Measurements from ENCODE around the gene LRRN2.

LRRN2 gene

GRCh38 chr1:204684571-204685235 is 835 bp downstream of the LRRN2 start:
- no peak; the same call in 2 of the 3 replicates for ATAC-seq
- TF ChIP-seq ZFP3 (CRISPR knock-in tag; IDR thresholded peaks at IDR 0.05) (no peak), TSHZ2 (CRISPR knock-in tag; IDR thresholded peaks at IDR 0.05) (no peak), ZC3H10 (CRISPR knock-in tag; IDR thresholded peaks at IDR 0.05) (no peak), CSRNP3 (CRISPR knock-in tag; IDR thresholded peaks at IDR 0.05) (no peak), ESRRG (CRISPR knock-in tag; IDR thresholded peaks at IDR 0.05) (no peak), ARNTL (CRISPR knock-in tag; IDR thresholded peaks at IDR 0.05; ENCODE audit: borderline replicate concordance, low read depth) (no peak), SNAI2 (CRISPR knock-in tag; IDR thresholded peaks at IDR 0.05) (no peak), ZNF70 (CRISPR knock-in tag; IDR thresholded peaks at IDR 0.05) (no peak), ZNF565 (CRISPR knock-in tag; conservative IDR thresholded peaks at IDR 0.05; ENCODE audit: low read depth) (no peak), TCF4 (CRISPR knock-in tag; IDR thresholded peaks at IDR 0.05; ENCODE audit: borderline replicate concordance) (no peak), PATZ1 (CRISPR knock-in tag; IDR thresholded peaks at IDR 0.05; ENCODE audit: borderline replicate concordance) (no peak)

DNA sequence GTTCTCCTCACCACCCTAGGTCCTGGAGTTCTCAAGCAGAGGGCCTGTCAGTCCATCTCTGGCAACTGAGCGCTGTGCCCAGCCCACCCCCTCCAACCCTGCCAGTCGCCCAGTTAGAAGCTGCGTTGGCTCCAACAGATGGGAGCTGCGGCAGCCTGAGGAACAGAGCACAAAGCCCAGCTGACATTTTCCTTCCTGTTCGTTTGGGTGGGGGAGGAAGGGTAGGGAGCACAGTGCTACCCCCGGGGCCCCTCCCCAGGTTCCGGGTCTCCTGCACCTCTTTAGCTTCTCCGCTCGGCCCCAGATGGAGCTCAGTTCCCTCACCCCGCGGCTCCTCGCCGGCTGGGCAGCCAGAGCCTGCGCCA is 1.4 kb downstream of the LRRN2 start:
- ATAC-seq = no peak
- TF ChIP-seq PATZ1 (CRISPR knock-in tag; IDR thresholded peaks at IDR 0.05; ENCODE audit: borderline replicate concordance) = no peak
- no peak for TF ChIP-seq CSDC2 (CRISPR knock-in tag; IDR thresholded peaks at IDR 0.05)
- TF ChIP-seq ZFP30 (CRISPR knock-in tag; IDR thresholded peaks at IDR 0.05) = no peak
- TF ChIP-seq CSRNP3 (CRISPR knock-in tag; IDR thresholded peaks at IDR 0.05) = no peak
- TF ChIP-seq ZNF565 (CRISPR knock-in tag; conservative IDR thresholded peaks at IDR 0.05; ENCODE audit: low read depth) = no peak
- TF ChIP-seq PPARA (CRISPR knock-in tag; IDR thresholded peaks at IDR 0.05; ENCODE audit: borderline replicate concordance) = no peak
- TF ChIP-seq TOX (CRISPR knock-in tag; IDR thresholded peaks at IDR 0.05; ENCODE audit: borderline replicate concordance) = no peak
- TF ChIP-seq ZFP3 (CRISPR knock-in tag; IDR thresholded peaks at IDR 0.05) = no peak

DNA sequence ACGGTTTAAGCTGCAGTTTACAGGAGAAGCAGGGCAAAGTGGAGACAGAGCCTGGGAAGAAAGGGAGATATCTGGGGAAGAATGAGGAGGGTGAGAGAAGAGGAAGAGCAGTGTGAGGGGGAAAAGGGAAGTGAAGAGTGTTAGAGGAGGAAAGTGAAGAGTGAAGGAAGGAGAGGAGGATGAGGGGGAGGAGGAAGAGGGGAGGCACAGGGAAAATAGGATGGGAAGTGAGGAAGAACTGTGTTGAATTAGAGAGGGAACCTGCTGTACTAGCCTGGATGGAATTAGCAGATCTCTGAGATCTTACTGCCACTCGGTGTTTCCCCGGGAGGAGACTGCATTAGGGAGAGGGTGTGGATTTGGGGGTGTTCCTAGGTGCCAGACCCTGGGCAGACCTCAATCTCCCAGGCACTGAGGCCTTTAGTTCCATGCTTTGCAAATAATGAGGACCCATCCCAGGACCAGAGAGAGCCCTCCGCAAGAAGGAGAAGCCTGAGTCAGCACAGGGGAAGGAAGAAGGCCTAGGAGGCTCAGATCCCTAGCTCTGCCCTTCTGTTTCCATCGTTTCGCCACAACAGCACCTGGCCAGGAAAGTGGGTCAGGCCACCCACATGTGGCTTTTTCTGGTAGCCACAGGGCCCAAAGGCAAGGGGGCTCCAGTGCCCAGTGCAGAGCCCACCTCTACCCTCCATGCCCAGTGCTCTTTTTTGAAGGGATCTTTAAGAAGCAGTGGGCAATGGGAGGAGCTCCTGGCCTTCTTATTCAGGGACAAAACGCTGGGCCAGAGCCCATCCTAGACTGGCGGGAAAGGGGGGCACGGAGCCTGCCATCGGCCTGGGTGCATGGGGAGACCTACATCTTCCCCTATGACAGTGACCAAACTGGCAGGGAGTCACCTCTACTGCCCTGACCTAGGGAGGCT is 2.0 kb downstream of the LRRN2 start:
- TF ChIP-seq GLIS3 (CRISPR knock-in tag; IDR thresholded peaks at IDR 0.05) = no peak
- TF ChIP-seq TOX (CRISPR knock-in tag; IDR thresholded peaks at IDR 0.05; ENCODE audit: borderline replicate concordance) = no peak
- TF ChIP-seq SNAI2 (CRISPR knock-in tag; IDR thresholded peaks at IDR 0.05) = no peak
- TF ChIP-seq ZNF8 (CRISPR knock-in tag; IDR thresholded peaks at IDR 0.05) = no peak
- no peak for TF ChIP-seq RARB (CRISPR knock-in tag; IDR thresholded peaks at IDR 0.05)
- no peak for TF ChIP-seq ARNTL (CRISPR knock-in tag; IDR thresholded peaks at IDR 0.05; ENCODE audit: borderline replicate concordance, low read depth)
- no peak for TF ChIP-seq CREB5 (CRISPR knock-in tag; IDR thresholded peaks at IDR 0.05; ENCODE audit: low read depth)
- no peak for TF ChIP-seq PPARA (CRISPR knock-in tag; IDR thresholded peaks at IDR 0.05; ENCODE audit: borderline replicate concordance)
- TF ChIP-seq ZFP30 (CRISPR knock-in tag; IDR thresholded peaks at IDR 0.05) = no peak
- TF ChIP-seq ZNF565 (CRISPR knock-in tag; conservative IDR thresholded peaks at IDR 0.05; ENCODE audit: low read depth) = no peak
- TF ChIP-seq, protein P1, sequence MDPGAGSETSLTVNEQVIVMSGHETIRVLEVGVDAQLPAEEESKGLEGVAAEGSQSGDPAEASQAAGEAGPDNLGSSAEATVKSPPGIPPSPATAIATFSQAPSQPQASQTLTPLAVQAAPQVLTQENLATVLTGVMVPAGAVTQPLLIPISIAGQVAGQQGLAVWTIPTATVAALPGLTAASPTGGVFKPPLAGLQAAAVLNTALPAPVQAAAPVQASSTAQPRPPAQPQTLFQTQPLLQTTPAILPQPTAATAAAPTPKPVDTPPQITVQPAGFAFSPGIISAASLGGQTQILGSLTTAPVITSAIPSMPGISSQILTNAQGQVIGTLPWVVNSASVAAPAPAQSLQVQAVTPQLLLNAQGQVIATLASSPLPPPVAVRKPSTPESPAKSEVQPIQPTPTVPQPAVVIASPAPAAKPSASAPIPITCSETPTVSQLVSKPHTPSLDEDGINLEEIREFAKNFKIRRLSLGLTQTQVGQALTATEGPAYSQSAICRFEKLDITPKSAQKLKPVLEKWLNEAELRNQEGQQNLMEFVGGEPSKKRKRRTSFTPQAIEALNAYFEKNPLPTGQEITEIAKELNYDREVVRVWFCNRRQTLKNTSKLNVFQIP (CRISPR knock-in tag; IDR thresholded peaks at IDR 0.05; ENCODE audit: borderline replicate concordance, low read depth) = no peak
- no peak for TF ChIP-seq ESRRG (CRISPR knock-in tag; IDR thresholded peaks at IDR 0.05)
- no peak for TF ChIP-seq ZC3H10 (CRISPR knock-in tag; IDR thresholded peaks at IDR 0.05)
- no peak for TF ChIP-seq ISL1 (CRISPR knock-in tag; IDR thresholded peaks at IDR 0.05)
- ATAC-seq = no peak; the same call in 2 of the 3 replicates

All from SK-N-SH treated with all-trans-retinoic acid at 6 μM for 48 hours (cell line).